SU-DHL-6 (cell line): ENCODE results near the gene POPDC2.

Experiments used
- CTCF ChIP-seq: fragments of 200-600 bp; sonication (generic); IDR thresholded peaks from one replicate; pipeline ENCODE4 v1.5.1; 2017; ENCODE audit warnings: antibody characterized with exemption, mild to moderate bottlenecking, low read length, moderate library complexity; ENCODE audit not compliant: insufficient read depth, poor library complexity, severe bottlenecking
- EZH2phosphoT487 ChIP-seq: fragments of 200-600 bp; sonication (generic), shearing (Covaris generic); conservative IDR thresholded peaks from 2 replicates; pipeline ENCODE4 v1.6.1; 2018; ENCODE audit warnings: mild to moderate bottlenecking, antibody characterized with exemption, low read length, moderate library complexity, mixed read lengths

DNA sequence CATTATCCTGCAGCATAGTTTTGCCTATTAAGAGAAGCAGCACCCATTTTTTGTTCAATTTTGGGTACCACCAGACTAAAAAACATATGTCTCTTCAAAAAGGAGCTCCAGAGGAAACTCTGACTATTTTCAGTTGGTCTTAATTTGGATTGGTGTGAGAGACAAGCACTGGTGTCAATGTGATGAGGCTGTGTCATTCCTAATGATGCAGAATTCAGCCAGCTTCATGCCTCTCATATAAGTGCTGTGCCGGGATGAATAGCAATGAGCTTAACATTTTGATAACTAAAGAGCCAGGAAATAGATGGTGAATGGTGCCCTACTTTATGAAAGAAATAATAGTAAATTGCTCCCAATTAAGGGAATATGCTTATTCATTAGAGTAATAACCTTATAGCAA, 15.9 kb downstream of the POPDC2 start:
- TF ChIP-seq CTCF (no peak), EZH2phosphoT487 (no peak)
